HG03060 (cell line): Measurements from ENCODE around the gene CMTM8.

Source experiments
- ATAC-seq: cut with Tn5 transposase; IDR thresholded peaks from one replicate; pipeline ENCODE4 v1.9.1; 2021; ENCODE audit warnings: low read depth, moderate number of reproducible peaks; ENCODE audit not compliant: unreplicated experiment

Gene CMTM8

GRCh38 chr3:32325201-32325600 is 86.7 kb downstream of the CMTM8 start:
- ATAC-seq, result no peak

DNA sequence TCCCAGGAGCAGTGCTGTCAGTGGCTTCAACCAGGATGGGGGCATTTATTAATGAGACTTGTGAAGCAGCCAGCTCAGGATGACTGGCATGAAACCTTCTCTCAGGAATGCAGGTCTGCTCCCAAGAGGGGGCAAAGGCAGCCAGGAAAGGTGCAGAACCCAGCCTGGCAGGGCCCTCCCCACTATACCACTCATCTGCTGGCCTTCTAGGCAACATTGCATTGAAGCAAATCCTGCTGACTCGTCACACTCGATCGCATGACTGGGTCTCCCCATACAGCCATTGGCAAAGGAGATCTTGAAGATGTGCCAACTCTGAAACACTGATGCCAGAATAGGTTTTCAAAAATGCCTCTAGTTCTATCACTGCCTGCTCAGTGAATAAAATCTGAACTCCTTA is 87.4 kb downstream of the CMTM8 start:
- no peak for ATAC-seq

- ATAC-seq, result no peak
Observed at GRCh38 chr3:32326795-32327194, 88.3 kb downstream of the CMTM8 start.

GRCh38 chr3:32334675-32335074 is 96.2 kb downstream of the CMTM8 start:
- ATAC-seq, result no peak

DNA sequence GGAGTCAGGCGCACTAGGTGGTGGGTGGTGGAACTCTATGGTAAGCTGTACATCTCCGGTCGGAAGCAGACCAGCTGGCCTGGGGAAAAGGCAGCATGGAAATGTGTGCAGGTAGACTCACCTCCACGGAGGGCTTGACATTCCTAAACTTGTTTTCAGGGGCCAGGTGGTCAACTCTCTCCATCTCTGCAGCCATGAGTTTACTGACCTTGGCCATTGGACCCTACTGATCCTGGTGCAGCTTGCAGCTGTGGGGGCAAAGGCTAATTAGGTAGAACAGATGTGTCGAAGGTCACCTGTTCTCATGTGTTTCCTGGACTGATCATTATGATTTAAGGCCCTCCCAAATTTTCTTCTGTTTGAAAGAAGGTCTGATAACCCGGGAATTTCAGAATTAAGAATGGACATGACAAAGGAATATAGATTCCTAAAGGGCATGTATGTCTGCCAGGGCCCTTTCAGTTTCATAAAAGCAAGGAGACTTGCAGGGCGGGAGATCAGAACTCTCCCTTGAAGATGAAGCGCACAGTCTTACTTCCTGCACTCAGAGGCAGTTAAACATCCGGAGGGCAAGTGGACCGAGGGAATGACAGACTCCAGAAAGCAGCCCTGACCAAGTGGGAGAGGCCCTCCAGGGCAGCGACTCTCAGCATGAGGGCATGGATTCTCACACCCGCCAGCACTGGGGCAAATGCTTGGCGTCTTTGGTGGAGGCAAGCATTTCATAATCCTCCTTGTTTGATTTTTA is 97.1 kb downstream of the CMTM8 start:
- no peak for ATAC-seq

DNA sequence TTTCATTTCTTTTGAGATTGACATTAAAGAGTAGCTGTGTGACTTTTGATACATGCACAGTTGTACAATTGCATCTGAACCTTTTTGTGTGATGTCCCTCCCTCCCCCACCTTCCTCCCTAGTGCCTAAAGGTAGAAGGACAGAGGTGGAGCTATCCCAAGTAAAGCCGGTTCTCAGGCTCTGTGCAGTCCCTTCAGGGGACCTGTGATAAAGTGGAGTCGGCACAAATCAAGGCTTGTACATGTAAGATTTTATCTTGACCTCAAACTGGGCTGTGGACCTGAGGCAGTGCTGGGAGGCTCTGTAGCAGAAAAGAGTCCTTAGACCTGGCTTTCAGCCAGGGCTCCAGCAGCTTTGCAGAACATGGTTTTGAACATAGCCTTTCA is 97.6 kb downstream of the CMTM8 start:
- no peak for ATAC-seq

GRCh38 chr3:32337505-32337904 is 99.0 kb downstream of the CMTM8 start:
- no peak for ATAC-seq

DNA sequence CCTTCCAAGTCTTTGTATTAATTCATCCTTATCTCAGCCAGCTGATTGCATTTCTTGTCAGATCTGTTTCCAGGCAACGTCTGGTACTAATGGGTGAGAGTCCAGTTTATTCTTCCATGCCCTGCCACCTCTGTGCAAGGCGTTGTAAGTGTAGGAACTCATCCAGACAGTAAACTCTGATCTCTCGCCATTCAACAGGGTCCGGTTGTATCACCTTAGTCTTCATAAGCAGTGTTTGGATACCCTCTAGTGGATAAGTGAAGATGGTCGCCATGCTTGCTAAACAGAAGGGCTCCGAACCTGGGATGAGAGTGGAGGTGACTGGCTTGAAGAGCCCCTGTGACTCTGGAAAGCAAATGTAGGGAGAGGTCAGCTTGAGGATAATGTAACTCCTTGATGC is 101.6 kb downstream of the CMTM8 start:
- no peak for ATAC-seq

- ATAC-seq, result no peak
Observed at GRCh38 chr3:32340611-32341365, 102.3 kb downstream of the CMTM8 start.

GRCh38 chr3:32347343-32348125 is 109.1 kb downstream of the CMTM8 start:
- ATAC-seq, result no peak

- no peak for ATAC-seq
Observed at GRCh38 chr3:32349184-32349583, 110.7 kb downstream of the CMTM8 start.

DNA sequence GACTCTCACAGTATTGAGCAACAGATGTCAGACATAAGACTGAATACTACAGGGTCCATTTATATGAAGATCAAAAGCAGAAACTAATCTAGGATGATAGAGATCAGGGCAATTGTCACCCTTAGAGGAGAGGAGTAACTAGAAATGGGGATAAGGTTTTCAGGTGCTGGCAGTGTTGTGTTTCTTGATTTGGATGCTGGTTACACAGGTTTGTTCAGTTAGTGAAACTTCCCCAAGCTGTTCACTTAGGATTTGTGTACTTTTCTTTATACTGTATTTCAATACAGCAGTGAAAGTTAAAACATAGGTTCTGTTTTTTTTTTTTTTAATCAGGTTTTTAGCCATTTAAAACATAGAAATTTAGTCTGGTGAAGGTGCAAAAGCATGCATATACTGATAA is 114.1 kb downstream of the CMTM8 start:
- ATAC-seq, result no peak

DNA sequence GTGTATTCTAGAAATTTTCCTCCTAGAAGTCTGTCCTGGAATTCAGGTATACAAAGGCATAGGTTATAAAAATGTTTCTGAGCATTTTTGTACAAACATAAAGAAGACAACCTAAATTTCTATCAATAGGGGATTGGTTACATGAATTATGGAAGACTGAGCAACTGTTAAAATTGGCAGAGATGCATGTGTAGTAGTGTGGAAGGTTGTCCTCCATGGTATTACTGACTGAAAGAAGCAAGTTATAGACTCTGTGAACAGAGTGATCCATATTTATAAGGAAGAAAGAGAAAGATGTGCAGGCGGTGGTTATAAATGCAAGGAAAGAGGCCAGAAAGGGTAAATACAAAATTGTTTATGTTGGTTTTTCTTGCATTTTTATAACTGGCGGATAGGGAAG is 114.9 kb downstream of the CMTM8 start:
- ATAC-seq, result no peak

- no peak for ATAC-seq
Observed at GRCh38 chr3:32354362-32354778, 115.9 kb downstream of the CMTM8 start.

DNA sequence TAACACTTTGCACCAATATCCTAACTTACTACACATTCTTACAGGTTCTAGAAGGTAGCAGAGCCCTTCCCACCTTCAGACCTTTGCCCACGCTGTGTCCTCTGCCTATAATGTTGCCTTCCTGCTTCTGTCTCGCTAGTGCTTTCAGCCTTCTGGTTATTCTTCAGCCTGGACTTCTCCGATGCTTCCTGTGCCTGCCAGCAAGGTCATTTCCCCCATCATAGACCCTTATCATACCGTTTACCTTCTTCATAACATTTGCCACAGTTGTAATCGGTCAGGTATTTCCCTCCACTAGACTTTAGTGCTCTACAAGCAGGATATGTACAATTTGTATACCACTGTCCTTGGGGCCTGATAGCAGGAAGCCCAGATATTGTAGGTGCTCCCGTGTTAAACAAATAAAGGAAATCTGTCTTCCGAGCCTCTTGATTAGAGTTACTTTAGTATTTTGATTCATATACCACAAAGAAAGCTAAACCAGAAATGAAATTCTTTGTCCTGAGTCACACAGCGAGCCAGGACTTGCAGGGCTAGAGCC is 117.3 kb downstream of the CMTM8 start:
- ATAC-seq, result no peak

DNA sequence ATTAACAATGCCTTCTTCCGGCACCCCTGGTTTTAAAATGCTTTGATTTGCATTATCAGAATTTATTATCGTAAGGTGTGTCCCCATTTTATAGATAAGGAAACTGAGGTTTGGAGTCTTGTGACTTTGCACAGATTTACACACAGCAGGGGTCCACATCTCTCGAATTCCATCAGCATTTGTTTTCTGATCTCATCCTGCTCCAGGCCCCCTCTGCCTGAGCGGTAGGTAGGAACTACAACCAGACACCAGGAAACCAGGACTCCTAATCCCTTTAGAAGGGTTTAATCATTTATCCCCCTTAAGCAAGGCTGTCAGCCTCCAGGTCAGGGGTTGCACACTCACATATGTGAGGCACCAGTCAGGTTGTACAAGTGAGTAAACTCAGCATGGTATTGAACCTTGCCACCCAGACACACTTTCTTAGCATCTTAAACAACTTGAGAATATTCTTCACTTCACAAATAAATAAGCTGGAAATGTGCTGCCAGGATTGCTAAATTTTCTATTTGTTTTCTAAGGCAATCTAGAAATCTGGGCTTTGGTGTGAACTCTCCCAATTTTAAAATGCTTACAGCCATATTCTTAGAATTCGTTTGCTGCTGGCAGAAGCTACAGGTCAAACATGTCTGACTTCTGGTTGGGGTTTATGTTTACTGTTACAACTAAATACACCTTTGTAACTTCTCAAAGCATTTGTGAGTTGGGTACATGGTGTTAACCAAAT is 121.4 kb downstream of the CMTM8 start:
- no peak for ATAC-seq

DNA sequence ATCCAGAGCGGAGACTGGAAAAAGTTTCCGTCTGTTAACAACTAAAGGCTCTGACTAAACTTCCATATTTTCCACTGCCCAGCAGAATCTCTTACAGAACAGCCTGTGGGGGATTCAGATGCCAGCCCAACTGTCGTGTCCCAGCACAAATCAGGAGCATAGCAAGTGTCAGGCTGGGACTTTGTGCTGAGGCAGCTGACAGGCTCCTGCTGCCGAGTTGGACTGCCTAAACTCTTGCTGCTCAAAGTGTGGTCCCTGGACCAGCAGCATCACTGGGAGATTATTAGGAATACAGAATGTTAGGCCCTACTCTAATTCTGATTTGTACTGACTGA is 122.0 kb downstream of the CMTM8 start:
- no peak for ATAC-seq

DNA sequence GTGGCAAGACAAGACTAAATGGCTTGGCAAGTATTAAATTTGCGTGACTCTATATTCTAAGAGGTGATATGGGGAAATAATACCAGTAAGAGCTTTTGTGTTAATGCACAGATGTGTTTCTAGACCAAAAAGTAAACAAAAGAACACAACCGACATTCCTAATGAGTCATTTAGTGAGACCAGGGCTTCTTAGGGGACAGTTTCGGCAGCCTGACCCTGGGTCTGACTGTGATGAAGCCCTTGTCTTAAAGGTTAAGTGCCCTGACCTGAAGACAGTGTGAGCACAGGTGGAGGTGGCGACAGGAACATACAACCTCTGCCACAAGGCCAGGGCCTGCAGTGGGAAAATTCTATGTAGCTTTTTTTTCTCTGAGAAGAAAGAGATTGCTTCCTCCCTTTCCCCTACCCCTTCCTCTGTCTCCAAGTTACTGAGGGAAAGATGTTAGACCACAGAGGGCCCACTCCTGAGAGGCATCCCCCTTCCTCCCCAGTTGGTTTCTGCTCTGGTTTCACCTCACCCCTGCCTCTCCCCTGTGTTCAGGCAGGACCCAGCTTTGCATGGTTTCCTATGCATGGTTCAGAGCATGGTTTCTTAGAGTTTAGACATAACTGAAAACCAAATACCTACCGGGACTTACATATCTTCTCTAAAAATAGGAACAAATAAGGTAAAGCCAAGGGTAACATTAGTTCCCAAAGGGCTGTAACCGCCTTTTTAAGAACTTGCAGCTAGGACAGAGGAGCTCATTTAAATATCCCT is 128.3 kb downstream of the CMTM8 start:
- ATAC-seq, result no peak

GRCh38 chr3:32367442-32367841 is 129.0 kb downstream of the CMTM8 start:
- ATAC-seq, result no peak
